Raji (cell line): ENCODE results near the gene ZNF212.

ENCODE experiments used
- POLR2A ChIP-seq: IDR thresholded peaks from 2 replicates; pipeline ENCODE4 v1.6.1; 2011; ENCODE audit warnings: low read depth, low read length, control low read depth; ENCODE audit not compliant: insufficient read depth

Gene ZNF212

DNA sequence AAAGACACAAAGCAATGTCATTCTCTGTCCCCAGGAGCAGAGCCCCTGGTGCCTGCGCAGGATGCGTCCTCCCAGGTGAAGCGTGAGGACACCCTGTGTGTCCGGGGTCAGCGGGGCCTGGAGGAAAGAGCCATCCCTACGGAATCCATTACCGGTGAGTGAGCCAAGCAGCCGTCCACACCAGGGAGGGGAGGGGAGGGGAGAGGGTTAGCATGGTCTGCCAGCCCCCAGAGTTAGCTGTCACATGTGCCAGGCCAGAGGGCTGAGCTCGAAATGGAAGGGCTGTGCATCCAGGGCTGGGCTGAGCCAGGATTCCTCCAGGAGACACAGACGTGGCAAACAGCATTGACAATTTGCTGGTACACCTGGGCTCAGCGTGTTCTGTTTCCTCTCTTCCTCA, 28.9 kb upstream of the ZNF212 start:
- no peak for TF ChIP-seq POLR2A

DNA sequence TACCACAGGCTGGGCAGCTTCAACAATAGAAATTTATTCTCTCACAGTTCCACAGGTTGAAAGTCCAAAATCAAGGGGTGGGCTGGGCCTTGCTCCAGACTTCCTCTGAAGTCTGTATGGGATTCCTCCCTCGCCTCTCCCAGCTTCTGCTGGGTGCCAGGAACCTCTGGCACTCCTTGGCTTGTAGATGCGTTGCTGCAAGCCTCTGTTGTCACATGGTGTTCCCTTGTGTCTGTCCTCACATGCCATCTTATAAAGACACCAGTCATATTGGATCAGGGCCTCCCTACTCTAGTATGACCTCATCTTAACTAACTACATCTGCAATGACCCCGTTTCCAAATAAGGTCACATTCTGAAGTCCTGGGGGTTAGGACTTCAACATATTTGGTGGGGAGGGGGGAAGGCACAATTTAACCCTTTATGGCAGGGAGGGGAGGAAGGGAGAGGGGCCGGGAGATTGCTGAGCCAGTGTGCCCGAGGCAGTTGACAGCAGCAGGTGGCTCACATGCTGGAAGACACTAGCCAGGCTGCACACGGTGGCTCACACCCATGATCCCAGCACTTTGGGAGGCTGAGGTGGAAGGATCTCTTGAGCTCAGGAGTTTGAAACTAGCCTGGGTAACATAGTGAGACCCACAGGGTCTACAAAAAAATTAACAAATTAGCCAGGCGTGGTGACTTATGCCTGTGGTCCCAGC, 25.3 kb upstream of the ZNF212 start:
- TF ChIP-seq POLR2A = no peak

DNA sequence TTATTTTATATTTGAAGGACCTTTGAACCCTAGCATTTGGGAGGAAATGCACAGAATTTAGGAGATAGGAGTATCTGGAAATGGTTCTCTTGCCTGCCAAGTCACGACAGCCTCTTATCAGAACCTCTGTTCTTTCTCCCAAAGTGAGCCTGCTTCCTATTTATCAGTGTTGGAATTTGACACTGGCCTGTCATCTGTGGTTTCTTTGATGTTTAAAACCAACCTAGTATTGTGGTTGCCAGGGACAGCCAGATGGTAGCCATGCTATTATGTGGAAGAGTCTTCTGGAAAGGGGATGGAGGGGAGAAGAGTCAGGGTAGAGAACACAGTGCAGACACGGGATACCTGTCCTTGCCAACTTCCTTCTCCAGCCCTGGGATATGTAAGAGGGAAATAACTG, 23.0 kb upstream of the ZNF212 start:
- TF ChIP-seq POLR2A = no peak

DNA sequence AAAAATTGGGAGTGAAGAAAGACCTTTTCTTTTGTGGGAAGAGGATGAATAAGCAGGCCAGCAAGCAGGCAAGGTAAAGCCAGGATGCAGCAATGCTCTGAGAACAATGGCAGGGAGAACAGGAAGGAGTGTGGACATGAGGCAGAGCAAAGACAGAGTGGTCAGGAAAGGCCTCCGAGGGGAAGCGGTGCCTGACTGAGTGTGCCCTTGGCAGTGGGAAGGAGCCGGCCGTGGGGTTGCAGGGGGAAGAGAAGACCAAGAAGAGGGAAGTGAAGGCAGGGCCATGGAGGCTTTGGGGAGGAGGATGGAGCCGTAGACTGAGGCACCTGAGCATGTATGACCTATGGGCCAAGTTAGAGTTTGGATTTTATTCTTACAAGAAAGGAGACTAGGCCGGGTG, 21.9 kb upstream of the ZNF212 start:
- no peak for TF ChIP-seq POLR2A

DNA sequence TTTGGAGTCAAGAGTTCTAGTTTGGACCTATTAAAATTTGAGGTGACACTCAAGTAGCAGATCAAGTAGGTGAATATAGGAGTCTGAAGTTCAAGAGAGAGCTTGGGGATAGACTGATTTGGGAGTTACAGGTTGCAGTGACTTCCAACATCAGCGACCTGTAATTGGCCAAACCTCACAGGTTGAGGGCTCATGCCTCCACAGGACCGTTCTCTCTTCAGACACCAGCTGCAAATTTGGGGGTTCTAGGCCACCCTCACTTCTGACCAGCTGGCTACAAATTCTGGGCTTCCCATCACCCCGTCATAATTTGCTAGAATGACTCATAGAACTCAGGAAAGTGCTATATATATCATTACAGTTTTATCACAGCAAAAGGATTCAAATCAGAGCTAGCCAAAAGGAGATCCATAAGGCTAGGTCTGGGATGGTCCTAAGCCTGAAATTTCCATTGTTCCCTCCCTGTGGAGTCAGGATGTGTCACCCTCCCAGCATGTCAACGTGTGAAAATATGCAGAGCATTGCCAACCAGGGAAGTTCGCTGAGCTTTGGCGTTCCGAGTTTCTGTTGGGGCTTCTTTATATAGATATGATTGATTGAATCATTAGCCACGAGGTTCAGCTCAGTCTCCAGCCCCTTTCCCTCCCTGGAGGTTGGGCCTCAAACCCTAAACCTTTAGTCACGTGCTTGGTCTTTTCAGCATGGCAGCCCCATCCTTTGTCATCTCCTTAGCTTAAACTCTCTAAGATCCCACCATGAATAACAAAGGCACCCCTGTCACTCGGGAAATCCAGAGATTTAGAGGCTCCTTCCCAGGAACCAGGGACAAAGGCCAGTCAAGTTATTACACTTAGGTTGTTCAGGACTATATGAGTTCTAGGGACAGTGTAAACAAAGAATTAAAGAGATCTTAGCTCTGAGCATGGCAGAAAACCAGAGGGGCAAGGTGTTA, 20.7 kb upstream of the ZNF212 start:
- TF ChIP-seq POLR2A = no peak

DNA sequence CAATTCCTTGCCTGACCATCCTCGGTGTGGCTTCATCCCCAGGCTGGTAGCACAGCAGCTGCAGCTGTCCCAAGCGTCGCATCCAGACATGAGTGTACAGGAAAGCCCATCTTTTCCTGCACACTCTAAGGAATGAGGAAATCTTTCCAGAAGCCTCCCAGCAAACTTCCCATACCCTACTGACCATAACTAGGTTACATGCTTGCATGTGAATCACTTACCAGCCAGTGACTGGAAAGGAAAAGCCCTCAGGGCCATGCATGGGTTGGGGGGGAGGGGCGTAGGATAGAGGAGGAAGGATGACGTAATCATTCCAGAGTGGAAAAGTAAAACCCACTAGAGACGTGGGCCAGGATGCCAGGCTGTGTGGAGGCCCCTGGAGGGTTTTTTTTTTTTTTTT, 18.9 kb upstream of the ZNF212 start:
- no peak for TF ChIP-seq POLR2A

DNA sequence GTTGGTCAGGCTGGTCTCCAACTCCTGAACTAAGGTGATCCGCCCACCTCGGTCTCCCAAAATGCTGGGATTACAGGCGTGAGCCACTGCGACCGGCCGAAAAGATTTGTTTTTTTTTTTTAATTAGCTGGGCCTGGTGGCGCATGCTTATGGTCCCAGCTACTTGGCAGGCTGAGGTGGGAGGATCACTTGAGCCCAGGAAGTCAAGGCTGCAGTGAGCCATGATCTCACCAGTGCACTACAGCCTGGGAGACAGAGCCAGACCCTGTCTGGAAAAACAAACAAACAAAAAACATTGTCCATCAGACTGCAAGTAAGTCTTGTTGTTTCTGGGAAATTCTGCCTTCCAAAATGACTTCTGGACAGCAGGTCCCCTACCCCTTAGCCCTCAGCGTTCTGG, 16.3 kb upstream of the ZNF212 start:
- TF ChIP-seq POLR2A = no peak

DNA sequence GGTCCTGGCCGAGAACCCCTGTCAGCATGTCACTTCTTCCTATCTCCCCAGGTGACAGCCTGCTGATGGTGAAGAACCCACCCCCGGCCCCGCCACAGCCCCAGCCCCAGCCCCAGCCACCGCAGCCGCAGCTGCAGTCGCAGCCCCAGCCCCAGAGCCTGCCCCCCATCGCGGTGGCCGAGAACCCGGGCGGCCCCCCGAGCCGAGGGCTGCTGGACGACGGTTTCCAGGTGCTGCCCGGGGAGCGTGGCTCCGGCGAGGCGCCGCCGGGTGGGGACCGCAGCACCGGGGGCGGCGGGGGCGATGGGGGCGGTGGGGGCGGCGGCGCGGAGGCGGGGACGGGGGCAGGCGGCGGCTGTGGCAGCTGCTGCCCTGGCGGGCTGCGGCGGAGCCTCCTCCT, 15.7 kb upstream of the ZNF212 start:
- no peak for TF ChIP-seq POLR2A

DNA sequence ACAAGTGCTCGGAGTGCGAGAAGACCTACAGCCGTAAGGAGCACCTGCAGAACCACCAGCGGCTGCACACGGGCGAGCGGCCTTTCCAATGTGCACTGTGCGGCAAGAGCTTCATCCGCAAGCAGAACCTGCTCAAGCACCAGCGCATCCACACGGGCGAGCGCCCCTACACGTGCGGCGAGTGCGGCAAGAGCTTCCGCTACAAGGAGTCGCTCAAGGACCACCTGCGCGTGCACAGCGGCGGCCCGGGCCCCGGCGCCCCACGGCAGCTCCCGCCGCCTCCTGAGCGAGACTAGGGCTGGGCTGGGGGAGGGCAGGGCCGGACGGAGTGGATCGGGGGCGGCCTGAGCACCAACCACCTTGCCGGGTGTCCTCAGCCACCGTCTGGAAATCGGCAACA, 15.1 kb upstream of the ZNF212 start:
- TF ChIP-seq POLR2A = no peak

DNA sequence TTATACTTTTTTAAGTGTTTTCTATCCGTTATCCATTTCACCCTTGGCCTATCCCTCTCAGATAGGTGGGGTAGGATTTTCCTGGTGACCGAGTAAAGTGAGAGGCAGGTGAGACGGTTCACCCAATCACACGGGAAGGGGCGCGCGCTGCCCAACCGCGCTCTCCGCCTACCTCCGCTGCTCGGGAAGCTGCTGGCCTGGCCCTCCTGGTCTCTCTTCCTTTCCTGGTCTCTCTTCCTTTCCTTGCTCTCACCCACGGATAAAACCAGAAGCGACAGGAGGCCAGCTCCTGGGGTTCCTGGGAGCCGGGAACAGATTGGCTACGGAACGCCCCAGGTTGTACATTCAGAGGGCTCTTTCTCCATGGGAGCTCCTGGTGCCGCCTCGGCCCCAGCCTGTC, 14.3 kb upstream of the ZNF212 start:
- TF ChIP-seq POLR2A = no peak

DNA sequence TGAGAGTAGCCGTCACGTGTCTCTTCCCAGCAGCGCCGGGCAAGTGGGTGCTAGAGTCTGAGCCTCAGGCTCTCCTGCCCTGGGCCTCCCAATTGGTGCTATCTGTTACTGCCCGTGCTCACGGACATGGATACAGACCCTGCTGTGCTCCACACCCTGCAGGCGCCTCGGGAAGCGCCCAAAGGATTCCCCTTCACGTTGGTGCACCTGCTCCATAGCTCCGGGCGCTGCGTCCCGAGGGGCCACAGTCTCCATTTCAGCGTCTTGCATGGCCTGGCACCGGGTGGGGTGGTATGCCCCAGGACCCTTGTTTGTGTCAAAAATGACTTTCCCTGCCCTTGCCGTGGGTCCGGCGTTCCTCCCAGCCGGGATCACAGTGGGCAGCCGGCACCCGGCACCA, 13.8 kb upstream of the ZNF212 start:
- no peak for TF ChIP-seq POLR2A

DNA sequence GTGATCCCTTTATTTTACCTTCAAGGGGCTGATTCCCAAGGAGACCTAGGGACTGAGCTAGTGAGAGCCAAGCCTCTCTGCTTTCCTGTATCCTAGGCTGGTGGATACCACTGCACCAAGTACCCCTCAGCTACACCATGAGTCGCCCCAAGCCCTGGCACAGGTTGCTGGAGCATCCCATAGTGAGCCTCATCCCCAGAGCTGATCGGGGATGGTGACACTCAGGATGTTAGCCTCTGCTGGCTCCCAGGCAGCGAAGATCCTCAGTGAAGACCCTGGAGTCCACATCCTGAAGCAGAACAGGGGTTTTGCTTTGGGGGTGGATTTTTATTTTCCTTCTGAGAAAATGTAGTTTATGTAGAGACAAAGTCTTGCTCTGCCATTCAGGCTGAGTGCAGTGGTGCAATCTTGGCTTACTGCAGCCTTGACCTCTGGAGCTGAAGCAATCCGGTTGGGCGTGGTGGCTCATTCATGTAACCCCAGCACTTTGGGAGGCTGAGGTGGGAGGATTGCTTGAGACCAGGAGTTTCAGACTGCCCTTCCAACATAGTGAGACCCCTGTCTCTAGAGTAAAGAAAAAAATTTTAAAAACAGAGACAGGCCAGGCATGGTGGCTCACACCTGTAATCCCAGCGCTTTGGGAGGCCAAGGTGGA, 12.5 kb upstream of the ZNF212 start:
- no peak for TF ChIP-seq POLR2A

DNA sequence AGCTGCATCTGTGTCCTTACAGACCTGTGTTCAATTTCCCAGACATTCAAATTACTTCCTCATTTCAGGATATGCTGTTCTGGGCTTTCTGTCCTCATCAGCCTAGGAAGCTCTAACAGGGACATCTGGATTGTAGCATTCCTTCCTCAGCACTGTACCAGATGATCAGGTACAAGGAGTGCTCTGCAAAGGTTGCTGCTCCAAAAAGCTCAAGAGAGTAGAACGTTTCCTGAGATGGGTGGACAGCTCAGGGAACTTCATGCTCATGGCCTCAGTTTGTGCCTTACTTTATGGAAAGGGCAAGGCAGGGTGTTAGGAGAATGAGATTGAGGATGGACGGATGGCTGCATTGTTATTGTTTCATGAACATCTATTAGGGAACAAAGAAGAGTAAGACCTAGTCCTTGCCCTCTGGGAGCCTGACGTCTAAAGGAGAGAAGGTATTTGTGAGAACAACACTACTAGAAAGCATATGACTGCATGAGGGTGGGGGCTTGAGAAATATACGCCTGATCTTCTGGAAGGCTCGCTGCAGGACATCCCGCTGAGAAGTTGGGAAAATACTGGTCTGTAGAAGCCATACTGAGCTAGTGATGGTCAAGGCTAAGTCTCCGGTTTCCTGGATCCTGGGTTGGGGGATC, 10.5 kb upstream of the ZNF212 start:
- TF ChIP-seq POLR2A = no peak

DNA sequence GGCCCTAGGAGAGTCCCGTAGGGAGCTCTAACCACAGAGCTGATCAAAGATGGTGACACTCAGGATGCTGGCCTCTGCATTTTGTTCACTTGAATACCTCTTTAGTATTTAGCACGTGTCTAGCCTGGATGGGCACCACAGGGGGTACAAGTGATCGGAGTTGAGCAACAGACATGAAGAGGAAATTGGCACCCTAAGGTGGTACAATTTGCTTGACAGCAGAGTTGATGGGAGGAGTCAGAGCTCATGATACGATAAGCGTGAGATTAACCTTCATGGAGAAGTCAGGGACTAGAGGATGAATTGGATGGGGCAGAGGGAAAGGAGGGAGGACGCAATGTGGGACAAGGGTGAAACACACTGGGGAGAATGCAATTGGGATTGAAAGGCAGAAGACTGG, 9.9 kb upstream of the ZNF212 start:
- no peak for TF ChIP-seq POLR2A

DNA sequence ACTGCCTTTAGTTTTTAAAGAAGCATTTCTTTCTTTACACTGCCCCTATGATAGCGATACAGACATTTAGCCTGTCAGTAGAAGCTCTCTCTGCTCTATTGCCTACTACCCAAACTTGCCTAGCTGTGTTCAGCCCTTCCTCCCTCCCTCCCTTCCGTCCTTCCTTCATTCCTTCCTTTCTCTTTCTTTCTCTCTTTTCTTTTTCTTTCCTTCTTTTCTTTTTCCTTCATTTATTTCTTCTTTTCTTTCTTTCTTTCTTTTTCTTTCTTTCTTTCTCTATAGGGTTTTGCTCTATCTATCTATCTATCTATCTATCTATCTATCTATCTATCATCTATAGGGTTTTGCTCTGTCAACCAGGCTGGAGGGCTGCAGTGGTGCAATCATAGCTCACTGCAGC, 7.1 kb upstream of the ZNF212 start:
- no peak for TF ChIP-seq POLR2A

DNA sequence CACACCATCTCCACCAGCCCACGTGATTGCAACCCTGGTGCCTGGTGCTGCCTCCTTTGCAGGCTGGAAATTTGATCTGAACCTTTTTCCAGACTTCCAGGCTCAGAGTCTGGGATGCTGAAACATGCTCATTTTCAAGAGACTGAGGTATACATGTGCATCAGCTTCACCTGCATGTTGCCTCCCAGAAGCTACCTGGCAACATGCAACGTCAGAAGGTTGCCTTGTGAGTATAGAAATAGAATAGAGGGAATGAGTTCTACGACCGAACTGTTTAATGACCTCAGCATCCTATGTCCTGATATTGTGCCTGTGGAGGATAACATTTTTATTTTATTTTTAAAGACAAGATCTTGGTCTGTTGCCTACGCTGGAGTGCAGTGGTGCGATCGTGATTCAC, 1.9 kb upstream of the ZNF212 start:
- no peak for TF ChIP-seq POLR2A

DNA sequence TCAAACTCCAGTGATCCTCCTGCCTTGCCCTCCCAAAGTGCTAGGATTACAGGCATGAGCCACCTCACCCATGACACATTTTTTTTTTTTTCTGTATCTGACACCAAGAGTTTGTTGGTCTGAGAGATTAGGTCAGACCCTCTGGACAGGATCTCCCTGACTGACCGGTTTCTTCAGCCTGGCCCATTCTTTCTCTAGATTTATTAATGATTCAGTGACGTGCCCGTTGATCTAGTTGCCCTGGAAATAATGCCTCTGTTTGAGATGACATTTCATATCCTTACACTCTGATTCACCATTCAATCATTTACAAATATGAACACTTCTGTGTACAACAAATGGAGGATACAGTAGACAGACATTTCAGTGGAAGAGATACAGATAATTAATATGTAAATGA, 1.4 kb upstream of the ZNF212 start:
- TF ChIP-seq POLR2A = no peak
